Activated T-cell treated with anti-CD3 and anti-CD28 coated beads, Interleukin-2, amount 50 U/mL, for 72 hours (primary cell): ENCODE measurements around the gene CRACR2A. TPM values are rescaled to one million over a fixed set of nuclear protein-coding genes. Genes with fewer than 3 reads are reported as not detected.
A peak's percentile ranks its signal among the peaks of the same experiment; 100 is the strongest.

Experiments
- ATAC-seq, 2 donors: fragments of 150-1000 bp; cut with Tn5 transposase; replicated peaks in 1 of 2; 2 replicates each; pipeline ENCODE4 v1.10.0; 2021; ENCODE audit warnings: moderate library complexity in 2 of 2, mild to moderate bottlenecking in 1 of 2
- DNase-seq, 2 donors: peaks; one replicate each; pipeline ENCODE4 v3.0.0; 2021 to 2022; ENCODE audit warnings: mixed read lengths in 1 of 2
- H3K27ac Mint-ChIP-seq: one replicate; pipeline ENCODE4 v1.8.0; 2022; ENCODE audit warnings: mild to moderate bottlenecking, moderate library complexity, mixed read lengths
- H3K27me3 Mint-ChIP-seq: one replicate; pipeline ENCODE4 v1.8.0; 2022; ENCODE audit warnings: low read depth, mixed read lengths
- H3K36me3 Mint-ChIP-seq, 2 donors: one replicate each; pipeline ENCODE4 v1.8.0; 2022; ENCODE audit warnings: mixed read lengths in 2 of 2, mild to moderate bottlenecking in 1 of 2; ENCODE audit not compliant: insufficient read depth in 2 of 2
- H3K4me1 Mint-ChIP-seq: one replicate; pipeline ENCODE4 v1.8.0; 2022; ENCODE audit warnings: low read depth, mixed read lengths
- H3K4me3 Mint-ChIP-seq, 2 donors: one replicate each; pipeline ENCODE4 v1.8.0; 2022; ENCODE audit warnings: mild to moderate bottlenecking in 2 of 2, mixed read lengths in 2 of 2, moderate library complexity in 2 of 2
- H3K9me3 Mint-ChIP-seq, 2 donors: one replicate each; pipeline ENCODE4 v1.8.0; 2022; ENCODE audit warnings: mixed read lengths in 2 of 2
- total RNA-seq, 2 donors: library from RNA; stranded (reverse); gene quantifications; one replicate each; pipeline ENCODE4 v1.2.3, GENCODE V29; 2022

The CRACR2A gene
- total RNA-seq, 2 donors from 2014 or later, result 20.0 to 25.5 TPM

DNA sequence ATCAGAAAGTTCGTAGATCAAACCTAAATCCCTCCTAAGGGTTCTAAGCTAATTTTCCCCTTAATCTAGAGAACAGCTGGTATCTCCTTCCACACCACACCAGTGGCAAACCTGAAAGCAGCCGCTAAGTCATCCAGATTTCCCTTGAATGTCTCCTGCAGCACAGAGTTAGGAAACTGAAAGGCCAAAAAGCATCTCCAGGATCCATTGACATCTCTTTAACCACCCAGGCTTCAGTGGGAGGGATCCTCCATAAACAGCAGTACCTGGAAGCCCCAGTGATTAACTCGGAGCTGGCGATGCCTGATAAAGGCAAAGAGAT lies 47.6 kb downstream of the CRACR2A start:
- no peak overlapping the region for H3K27ac Mint-ChIP-seq
- DNase-seq, result no peak
- no peak overlapping the region for H3K4me3 Mint-ChIP-seq
- ATAC-seq, result no peak
- H3K4me1 Mint-ChIP-seq, result no peaks in the 10 kb centered on the region
- H3K9me3 Mint-ChIP-seq, result no peaks in the 10 kb centered on the region
- H3K27me3 Mint-ChIP-seq, result no peaks in the 10 kb centered on the region
- H3K36me3 Mint-ChIP-seq, result peaks cover 3 to 9% of the 10 kb centered on the region in 2 donors

DNA sequence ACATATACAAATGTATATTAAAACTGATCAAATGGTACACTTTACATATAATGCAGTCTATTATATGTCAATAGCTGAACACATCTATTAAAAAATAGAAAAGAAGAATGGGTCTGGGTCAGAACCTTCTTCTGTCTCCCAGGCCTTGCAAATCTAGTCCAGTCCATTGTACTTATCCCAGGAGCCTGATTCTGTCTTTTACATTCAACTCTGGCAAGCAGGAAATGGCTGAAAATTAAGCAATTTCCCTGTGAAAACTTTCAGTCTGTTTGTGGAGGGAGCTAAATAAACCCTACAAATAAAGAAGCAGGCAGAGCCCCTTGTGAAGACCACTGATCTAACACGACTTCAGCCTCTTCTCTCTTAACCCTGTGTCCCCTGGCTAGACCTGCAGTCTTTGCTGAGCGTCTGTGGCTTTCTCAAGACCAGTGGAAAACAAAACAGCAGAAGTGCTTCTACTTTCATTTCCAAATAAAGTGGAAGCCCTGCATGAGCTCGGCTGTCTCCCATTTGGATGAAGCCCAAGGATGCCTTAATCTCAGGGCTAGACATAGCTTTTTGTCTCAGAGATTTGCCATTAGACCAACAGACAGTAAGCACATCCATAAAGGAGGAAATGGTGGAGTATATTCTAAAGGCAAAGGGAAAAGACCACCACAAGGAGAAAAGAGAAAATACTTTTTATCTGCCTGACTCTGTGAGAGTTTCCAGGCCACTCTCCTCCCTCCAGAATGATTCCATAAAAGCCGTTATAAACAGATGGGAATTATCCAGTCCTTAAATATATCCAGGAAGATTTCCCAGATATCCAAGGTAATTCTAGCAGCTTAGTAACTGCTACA lies 48.2 kb downstream of the CRACR2A start:
- Mint-ChIP-seq H3K27ac (no peak overlapping the region), H3K36me3 (peaks cover 3 to 9% of the 10 kb centered on the region in 2 donors), H3K9me3 (no peaks in the 10 kb centered on the region), H3K4me3 (no peak overlapping the region), H3K27me3 (no peaks in the 10 kb centered on the region), H3K4me1 (no peaks in the 10 kb centered on the region)
- ATAC-seq, result no peak
- no peak for DNase-seq

DNA sequence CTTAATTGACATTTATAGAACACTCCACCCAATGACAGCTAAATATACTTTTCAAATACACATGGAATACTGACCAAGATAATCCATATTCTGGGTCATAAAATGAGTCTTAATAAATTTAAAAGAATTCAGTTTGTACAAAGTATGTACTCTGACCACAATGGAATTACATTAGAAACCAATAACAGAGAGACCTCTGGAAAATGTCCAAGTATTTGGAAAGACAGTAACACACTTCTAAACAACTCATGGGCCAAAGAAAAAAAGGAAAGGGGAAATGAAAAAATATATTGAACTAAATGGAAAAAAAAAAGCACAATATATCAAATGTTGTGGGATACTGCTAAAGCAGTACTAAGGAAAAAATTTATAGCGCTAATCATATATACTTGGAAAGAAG lies 52.0 kb downstream of the CRACR2A start:
- H3K27ac Mint-ChIP-seq, result peak overlapping the region; percentile 81
- no peaks in the 10 kb centered on the region for H3K4me1 Mint-ChIP-seq
- peaks cover 3 to 7% of the 10 kb centered on the region in 2 donors for H3K36me3 Mint-ChIP-seq

DNA sequence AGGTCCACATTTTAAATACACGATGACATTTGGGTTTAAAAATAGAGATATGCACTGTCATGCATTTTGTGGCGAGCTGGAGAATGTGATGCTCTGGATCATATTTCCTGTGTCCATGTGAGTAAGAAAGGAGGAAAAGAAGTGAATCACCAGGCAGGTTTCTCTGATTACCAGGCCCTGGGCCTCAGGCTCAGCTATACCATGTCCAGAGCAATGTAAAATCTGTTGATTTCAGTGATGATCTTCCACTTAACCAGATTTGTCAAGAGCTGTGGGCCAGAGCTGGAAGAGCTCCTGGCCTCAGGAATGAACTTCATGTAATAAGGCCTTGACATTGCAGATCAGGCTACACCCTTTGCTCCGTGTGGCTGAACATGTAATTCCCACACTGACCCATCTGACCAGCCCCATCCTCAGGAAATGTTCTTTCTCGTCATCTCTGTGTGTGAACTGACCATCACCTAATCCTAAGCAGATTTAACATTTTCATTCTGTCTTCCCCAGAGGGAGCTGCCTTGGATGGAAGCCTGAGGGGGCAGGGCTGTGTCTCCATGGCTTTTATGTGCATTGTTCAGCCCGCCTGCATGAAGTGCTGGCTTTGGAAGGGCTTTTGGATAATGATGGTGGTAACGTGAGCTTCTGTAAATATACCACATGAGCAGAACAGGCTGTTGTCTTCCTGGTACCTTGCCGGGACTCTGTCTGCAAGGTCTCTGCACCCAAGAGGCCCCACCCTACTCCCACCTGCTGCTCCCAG lies 54.5 kb downstream of the CRACR2A start:
- no peak for ATAC-seq
- Mint-ChIP-seq H3K27ac (no peak overlapping the region), H3K27me3 (no peaks in the 10 kb centered on the region), H3K9me3 (no peaks in the 10 kb centered on the region), H3K36me3 (peaks cover 0 to 16% of the 10 kb centered on the region in 2 donors), H3K4me3 (no peak overlapping the region), H3K4me1 (no peaks in the 10 kb centered on the region)
- DNase-seq, result no peak

More for the DNA sequence above, 52.0 kb downstream of the CRACR2A start:
- no peak for ATAC-seq
- Mint-ChIP-seq H3K27me3 (no peaks in the 10 kb centered on the region), H3K9me3 (no peaks in the 10 kb centered on the region), H3K4me3 (no peak overlapping the region)
- no peak for DNase-seq

DNA sequence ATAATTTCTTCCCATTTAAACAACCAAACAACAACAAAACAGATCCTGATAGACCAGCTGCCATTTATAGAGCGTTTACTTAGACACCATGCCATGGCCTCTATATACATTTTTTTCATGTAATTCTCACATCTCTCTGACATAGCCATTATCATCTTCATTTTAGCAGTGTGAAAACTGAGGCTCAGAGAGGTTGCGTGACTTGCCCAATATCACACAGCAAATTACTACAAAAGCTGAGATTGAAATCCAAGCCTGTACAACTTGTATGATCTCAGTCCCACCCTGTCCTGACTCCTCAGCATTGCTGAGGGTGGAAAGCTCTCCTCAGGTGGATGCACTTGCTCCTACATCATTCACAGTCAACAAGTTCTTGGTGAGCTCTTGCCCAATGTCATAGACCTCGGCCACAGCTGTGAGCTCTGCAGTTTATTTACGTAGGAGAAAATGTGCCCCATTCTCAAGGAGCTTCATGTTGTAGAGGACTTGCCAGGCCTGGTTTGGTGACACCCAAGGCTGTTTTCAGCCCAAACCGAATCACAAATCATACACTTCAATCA lies 55.5 kb downstream of the CRACR2A start:
- DNase-seq (no peak), ATAC-seq (no peak)
- Mint-ChIP-seq H3K4me1 (no peaks in the 10 kb centered on the region), H3K9me3 (no peaks in the 10 kb centered on the region), H3K4me3 (no peak overlapping the region), H3K27me3 (no peaks in the 10 kb centered on the region), H3K36me3 (peaks cover 0 to 12% of the 10 kb centered on the region in 2 donors), H3K27ac (peak overlapping the region; percentile 56)

DNA sequence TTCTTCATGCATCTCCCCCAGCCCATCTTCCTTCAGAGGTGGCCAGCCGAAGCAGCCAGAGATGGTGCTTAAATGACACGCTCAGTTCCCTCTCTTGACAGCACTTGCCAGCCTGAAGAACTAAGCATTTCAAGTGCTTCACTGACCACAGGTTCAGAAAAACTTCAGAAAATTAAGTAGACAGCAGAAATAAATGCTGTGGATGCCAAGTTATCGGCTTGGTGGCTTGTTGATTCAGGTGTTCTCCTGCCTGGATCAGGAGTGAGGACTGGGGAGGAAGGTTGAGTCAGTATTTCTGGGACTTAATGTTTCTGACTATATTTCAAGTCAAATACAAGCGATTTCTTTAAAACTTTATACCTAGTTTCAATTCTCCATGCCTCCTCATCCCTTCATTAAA lies 58.2 kb downstream of the CRACR2A start:
- no peaks in the 10 kb centered on the region for H3K4me1 Mint-ChIP-seq
- H3K36me3 Mint-ChIP-seq, result peaks cover 5 to 17% of the 10 kb centered on the region in 2 donors
- no peak for ATAC-seq
- peaks cover 0 to 5% of the 10 kb centered on the region in 2 donors for H3K9me3 Mint-ChIP-seq
- no peak overlapping the region for H3K4me3 Mint-ChIP-seq
- H3K27me3 Mint-ChIP-seq, result no peaks in the 10 kb centered on the region
- H3K27ac Mint-ChIP-seq, result no peak overlapping the region
- DNase-seq, result no peak

DNA sequence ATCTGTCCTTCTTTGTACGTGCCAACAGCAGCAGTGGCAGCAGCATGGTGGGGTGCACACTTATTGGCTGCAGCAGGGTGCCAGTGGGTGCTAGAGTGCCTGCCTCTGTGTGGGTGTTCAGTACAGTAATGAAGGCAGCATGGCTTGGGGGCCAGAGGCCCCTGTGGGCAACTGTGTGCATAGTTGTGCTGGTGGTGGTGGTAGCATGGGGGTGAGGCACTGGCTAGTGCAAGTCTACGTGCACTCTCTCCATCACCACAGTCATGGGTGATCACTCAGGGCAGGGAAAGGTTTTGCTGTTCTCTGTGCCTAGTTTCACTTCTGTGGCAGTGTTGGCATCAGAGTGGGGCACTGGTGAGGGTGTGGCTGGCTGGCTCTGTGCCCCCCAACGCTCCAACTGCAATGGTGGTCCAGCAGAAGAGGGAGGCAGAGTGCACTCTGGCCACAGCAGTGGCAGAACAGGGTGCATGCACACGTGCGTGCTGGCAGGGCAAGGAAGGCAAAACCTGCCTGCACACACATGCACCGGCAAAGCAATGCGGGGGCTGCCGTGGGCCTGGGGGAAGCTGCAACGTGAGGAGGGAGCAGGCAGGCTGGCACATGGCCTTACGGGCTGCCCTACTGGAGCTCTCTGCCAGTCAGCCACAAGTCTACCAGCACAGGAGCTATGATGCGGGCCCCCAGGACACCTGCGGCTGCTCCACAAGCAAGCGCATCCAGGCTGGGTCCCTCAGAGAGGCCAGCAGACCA lies 60.1 kb downstream of the CRACR2A start:
- DNase-seq, result no peak
- H3K4me1 Mint-ChIP-seq, result no peaks in the 10 kb centered on the region
- H3K27me3 Mint-ChIP-seq, result no peaks in the 10 kb centered on the region
- no peak overlapping the region for H3K4me3 Mint-ChIP-seq
- ATAC-seq, result no peak
- peaks cover 5 to 17% of the 10 kb centered on the region in 2 donors for H3K36me3 Mint-ChIP-seq
- peaks cover 0 to 5% of the 10 kb centered on the region in 2 donors for H3K9me3 Mint-ChIP-seq
- H3K27ac Mint-ChIP-seq, result no peak overlapping the region

DNA sequence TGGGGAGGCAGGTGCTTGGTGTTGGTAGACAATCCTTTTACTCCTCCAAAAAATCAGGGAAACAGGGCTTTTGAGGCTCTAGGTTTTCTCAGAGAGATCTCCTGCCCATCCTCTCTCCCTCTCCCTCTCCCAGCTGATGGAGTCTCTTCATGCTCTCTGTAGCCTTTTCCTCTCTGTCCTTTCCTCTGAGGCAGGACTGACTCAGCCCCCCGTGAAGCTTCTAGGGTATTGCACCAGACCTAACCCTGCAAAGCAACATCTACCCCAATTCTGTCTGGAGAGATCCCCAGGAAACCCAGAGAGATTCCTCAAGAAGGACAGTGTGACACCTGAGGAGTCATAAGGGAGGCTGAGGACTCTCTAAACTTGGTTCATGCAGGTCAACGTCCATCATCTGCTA lies 66.4 kb downstream of the CRACR2A start:
- Mint-ChIP-seq H3K9me3 (peaks cover 0 to 3% of the 10 kb centered on the region in 2 donors), H3K27me3 (no peaks in the 10 kb centered on the region), H3K4me1 (no peaks in the 10 kb centered on the region), H3K27ac (no peak overlapping the region), H3K36me3 (peaks cover 3 to 4% of the 10 kb centered on the region in 2 donors), H3K4me3 (no peak overlapping the region)
- DNase-seq, result no peak
- no peak for ATAC-seq

DNA sequence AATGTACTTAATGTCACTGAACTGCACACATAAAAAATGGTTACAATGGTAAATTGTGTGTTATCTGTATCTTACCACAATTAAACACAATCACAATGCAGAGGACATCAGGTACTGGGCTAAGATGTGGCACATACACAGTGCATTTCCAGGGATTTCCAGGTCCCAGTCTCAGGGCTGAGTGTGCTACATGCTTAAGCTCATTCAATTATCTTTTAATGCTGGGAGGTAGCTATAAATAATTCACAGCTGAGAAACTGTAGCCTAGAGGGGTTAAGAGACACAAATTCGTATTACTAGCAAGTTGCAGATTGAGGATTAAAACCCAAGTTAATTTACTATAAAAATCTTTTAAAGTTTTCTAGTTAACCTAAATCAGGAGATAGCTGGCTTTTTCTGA lies 67.1 kb downstream of the CRACR2A start:
- H3K27ac Mint-ChIP-seq, result no peak overlapping the region
- H3K4me3 Mint-ChIP-seq, result no peak overlapping the region
- H3K9me3 Mint-ChIP-seq, result peaks cover 0 to 3% of the 10 kb centered on the region in 2 donors
- ATAC-seq (no peak), DNase-seq (no peak)
- H3K36me3 Mint-ChIP-seq, result peaks cover 3% of the 10 kb centered on the region in 2 donors
- no peaks in the 10 kb centered on the region for H3K4me1 Mint-ChIP-seq
- H3K27me3 Mint-ChIP-seq, result no peaks in the 10 kb centered on the region

DNA sequence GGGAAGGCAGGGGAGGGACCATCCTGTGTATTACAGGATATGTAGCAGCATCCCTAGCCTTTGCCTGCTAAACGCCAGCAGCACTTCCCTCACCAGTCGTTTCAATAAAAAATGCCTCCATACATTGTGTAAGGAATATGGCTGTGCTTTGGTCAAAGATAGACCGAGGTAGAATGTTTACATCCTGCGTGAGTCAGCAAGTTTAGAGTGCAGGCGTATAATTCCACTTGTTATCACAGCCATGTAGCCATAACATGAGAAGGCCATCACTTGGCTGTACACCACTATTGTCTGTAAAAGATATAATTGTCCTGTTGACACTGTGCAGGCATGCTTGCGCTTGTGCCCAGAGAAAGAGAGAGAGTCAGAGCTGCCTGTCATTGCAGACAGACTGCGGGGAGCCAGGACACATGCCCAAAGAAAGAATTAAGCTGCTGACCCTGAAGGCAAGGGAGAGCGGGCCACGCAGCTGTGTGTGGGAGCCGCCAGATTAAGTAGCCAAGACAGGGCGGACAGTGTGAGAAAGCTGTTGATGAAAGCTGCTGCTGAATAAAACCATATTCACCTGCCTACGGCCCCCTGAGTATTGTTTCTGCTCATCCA lies 68.4 kb downstream of the CRACR2A start:
- no peak for DNase-seq
- no peaks in the 10 kb centered on the region for H3K27me3 Mint-ChIP-seq
- peaks cover under 1 to 1% of the 10 kb centered on the region in 2 donors for H3K36me3 Mint-ChIP-seq
- no peak for ATAC-seq
- H3K27ac Mint-ChIP-seq, result no peak overlapping the region
- no peaks in the 10 kb centered on the region for H3K9me3 Mint-ChIP-seq
- no peak overlapping the region for H3K4me3 Mint-ChIP-seq
- H3K4me1 Mint-ChIP-seq, result no peaks in the 10 kb centered on the region

DNA sequence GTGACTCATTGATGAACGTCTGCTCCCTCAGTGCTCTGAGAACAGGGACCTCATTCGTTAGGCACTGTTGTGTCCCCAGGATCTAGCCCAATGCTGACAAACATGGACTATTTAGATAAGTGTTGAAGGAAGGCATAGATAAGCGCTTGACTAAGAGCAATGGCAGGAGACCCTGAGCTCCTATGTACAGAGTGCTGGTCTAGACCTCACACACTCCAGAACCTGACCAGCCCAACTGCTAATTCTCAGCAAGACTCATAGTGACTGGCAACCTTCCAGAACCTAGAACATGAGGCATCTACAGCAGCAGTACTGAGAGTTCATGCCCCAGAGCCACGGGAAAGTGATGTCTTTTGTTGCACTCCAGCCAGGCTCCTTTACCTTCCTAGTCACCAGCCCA lies 69.2 kb downstream of the CRACR2A start:
- Mint-ChIP-seq H3K27ac (peak overlapping the region; percentile 16), H3K27me3 (no peaks in the 10 kb centered on the region), H3K4me1 (no peaks in the 10 kb centered on the region), H3K36me3 (peaks cover 2 to 5% of the 10 kb centered on the region in 2 donors), H3K9me3 (no peaks in the 10 kb centered on the region), H3K4me3 (no peak overlapping the region)
- no peak for DNase-seq
- ATAC-seq, result no peak

DNA sequence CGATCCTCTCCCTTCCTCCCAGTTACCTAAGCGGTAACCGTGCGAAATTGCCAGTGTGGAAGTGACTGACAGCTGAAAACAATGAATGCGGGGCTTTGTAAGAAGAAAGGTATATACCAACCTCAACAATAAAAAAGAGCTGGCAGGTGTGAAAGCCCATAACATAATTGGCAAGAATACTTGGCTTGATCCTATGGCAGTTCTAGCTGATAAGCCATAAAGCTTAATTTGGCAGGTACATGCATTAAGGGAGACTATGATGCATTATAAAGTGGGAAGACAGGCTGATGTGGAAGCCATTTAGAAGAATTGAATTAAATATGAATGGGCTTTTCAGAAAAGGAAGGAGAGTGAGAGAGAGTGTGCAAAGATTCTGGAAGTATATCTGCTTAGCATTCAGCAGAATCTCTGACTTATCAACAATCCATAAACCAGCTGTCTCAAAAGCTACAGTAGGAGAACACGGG lies 71.3 kb downstream of the CRACR2A start:
- no peak overlapping the region for H3K4me3 Mint-ChIP-seq
- no peaks in the 10 kb centered on the region for H3K9me3 Mint-ChIP-seq
- H3K4me1 Mint-ChIP-seq, result no peaks in the 10 kb centered on the region
- DNase-seq (no peak), ATAC-seq (no peak)
- peaks cover 2 to 5% of the 10 kb centered on the region in 2 donors for H3K36me3 Mint-ChIP-seq
- H3K27me3 Mint-ChIP-seq, result no peaks in the 10 kb centered on the region
- H3K27ac Mint-ChIP-seq, result no peak overlapping the region
